ENCODE measurements around the gene HMX1.

DNA sequence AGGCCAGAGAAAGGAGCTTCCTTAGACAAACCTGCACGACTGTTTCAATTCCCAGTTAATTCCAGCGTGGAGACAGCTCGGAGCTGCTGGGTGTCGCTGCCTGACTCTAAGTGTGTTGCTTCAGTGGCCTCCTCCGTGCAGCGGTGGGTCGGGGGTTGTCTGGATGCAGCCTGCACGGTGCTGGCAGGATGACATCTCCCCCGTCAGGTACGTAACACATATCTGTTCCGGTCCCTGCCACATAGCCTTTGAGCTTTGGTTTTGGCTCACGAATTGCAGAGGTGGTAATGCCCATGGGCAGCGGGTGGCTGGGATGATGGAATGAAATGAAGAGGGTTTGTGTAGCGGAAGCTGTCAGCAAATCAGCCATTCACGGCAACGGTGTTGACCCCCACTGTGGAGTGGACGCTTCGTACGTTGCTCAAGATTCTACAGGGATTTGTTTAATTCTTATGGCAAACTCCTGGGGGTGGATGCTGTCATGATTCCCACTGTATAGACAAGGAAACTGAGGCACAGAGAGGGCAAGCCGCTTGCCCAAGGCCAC lies 33.7 kb upstream of the HMX1 start:
- TF ChIP-seq, protein P1, sequence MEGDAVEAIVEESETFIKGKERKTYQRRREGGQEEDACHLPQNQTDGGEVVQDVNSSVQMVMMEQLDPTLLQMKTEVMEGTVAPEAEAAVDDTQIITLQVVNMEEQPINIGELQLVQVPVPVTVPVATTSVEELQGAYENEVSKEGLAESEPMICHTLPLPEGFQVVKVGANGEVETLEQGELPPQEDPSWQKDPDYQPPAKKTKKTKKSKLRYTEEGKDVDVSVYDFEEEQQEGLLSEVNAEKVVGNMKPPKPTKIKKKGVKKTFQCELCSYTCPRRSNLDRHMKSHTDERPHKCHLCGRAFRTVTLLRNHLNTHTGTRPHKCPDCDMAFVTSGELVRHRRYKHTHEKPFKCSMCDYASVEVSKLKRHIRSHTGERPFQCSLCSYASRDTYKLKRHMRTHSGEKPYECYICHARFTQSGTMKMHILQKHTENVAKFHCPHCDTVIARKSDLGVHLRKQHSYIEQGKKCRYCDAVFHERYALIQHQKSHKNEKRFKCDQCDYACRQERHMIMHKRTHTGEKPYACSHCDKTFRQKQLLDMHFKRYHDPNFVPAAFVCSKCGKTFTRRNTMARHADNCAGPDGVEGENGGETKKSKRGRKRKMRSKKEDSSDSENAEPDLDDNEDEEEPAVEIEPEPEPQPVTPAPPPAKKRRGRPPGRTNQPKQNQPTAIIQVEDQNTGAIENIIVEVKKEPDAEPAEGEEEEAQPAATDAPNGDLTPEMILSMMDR (conservative IDR thresholded peaks at IDR 0.05; ENCODE audit: low read depth, low read length) = no peak
- TF ChIP-seq EZH2 (IDR thresholded peaks at IDR 0.05; ENCODE audit: low read length, unreplicated experiment) (no peak), EZH2phosphoT487 (IDR thresholded peaks at IDR 0.05; ENCODE audit: borderline replicate concordance, low read length) (no peak)
